Mucosa of gallbladder (tissue), 1 donor: Measurements from ENCODE around the gene KCNQ5. TPM values are rescaled to one million over a fixed set of nuclear protein-coding genes. Genes with fewer than 3 reads are reported as not detected.

Experiments
- DNase-seq: peaks from one replicate; pipeline ENCODE4 v3.0.0-alpha.2; 2020; ENCODE audit warnings: low spot score
- total RNA-seq: library from RNA; stranded (reverse); gene quantifications from one replicate; pipeline ENCODE4 v1.2.1, GENCODE V29; 2021
- donor health status: DM: no; HTN: no; CAD: no.

The KCNQ5 gene
- total RNA-seq, 1 donor from 2014 or later = 2.3 TPM

DNA sequence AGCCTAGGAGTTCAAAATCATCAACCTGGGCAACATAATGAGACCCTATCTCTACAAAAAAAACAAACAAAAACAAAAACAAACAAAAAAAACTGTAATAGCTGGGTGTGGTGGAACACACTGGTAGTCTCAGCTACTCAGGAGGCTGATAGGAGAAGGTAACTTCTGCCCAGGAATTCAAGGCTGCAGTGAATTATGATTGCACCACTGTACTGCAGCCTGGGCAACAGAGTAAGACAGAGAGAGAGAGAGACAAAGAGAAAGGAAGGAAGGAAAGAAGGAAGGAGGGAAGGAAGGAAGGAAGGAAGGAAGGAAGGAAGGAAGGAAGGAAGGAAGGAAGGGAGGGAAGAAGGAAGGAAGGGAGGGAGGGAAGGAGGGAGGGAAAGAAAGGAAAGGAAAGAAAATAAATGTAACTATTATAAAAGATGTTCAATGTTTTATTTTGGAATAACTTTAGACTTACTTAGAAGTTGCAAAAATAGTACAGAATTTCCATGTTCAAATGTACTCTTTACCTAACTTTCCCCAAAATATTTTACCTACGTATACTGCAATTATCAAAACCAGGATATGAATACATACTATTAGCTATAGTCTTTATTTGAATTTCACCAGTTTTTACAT lies 428.2 kb downstream of the KCNQ5 start:
- DNase-seq = no peak

DNA sequence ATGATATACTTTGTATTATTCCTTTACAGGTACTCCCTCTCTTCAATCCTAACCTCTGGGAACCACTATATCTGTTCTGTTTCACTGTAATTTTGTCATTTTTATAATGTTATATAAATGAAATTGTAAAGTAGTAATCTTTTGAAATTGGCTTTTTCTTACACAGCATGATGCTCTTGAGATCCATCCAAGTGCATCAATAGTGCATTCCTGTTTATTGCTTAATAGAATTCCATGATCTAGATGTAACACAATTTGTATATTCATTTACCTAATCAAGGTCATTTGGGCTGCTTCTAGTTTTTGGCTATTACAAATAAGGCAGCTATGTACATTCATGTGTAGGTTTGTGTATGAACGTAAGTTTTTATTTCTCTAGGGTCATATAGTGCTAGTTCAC lies 428.8 kb downstream of the KCNQ5 start:
- no peak for DNase-seq

- no peak for DNase-seq
Measured at GRCh38 chr6:73051147-73051546, 429.3 kb downstream of the KCNQ5 start.

DNA sequence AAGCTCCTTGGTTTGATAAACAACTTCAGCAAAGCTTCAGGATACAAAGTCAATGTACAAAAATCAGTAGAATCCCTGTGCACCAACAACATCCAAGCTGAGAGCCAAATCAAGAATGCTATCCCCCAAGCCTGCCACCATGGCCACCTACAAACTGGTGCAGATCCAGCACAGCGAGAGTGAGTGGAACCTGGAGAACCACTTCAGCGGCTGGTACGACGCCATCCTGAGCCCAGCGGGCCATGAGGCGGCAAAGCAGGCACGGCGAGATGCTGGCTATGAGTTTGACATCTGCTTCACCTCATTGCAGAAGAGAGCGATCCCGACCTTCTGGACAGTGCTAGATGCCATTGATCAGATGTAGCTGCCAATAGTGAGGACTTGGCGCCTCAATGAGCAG lies 433.1 kb downstream of the KCNQ5 start:
- no peak for DNase-seq

DNA sequence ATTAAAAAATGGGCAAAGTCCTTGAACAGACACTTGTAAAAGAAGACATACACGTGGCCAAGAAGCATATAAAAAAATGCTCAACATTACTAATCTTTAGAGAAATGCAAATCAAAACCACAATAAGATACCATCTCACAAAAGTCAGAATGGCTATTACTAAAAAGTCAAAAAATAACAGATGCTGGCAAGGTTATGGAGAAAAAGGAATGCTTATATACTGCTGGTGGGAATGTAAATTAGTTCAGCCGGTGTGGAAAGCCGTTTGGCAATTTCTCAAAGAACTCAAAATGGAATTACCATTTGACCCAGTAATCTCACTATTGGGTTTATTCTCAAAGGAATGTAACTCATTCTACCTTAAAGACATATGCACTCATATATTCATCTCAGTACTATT lies 436.9 kb downstream of the KCNQ5 start:
- DNase-seq = no peak

DNA sequence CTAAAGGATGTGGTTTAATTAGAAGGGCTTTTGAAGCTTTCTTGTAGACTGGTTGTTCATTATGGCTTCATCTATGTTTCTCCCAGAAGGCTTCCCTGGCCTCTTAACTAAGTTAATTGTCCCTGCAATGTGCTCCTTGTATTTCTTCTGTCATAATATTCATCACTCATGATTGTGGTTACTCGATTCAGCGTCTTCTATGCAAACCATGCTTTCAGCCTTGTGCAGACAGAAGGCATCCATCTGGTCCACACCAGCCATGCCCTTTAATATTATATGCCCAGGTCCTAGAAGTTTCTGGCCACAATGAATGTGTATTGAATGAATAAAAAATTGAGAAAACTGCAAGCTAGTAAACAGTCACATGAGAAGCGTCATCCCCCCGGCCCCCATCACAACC lies 440.3 kb downstream of the KCNQ5 start:
- DNase-seq = no peak

GRCh38 chr6:73062837-73063236 lies 441.0 kb downstream of the KCNQ5 start:
- no peak for DNase-seq

- no peak for DNase-seq
Measured at GRCh38 chr6:73064266-73064665, 442.4 kb downstream of the KCNQ5 start.

- no peak for DNase-seq
Measured at GRCh38 chr6:73073238-73073637, 451.4 kb downstream of the KCNQ5 start.

- no peak for DNase-seq
Measured at GRCh38 chr6:73074175-73074574, 452.3 kb downstream of the KCNQ5 start.

DNA sequence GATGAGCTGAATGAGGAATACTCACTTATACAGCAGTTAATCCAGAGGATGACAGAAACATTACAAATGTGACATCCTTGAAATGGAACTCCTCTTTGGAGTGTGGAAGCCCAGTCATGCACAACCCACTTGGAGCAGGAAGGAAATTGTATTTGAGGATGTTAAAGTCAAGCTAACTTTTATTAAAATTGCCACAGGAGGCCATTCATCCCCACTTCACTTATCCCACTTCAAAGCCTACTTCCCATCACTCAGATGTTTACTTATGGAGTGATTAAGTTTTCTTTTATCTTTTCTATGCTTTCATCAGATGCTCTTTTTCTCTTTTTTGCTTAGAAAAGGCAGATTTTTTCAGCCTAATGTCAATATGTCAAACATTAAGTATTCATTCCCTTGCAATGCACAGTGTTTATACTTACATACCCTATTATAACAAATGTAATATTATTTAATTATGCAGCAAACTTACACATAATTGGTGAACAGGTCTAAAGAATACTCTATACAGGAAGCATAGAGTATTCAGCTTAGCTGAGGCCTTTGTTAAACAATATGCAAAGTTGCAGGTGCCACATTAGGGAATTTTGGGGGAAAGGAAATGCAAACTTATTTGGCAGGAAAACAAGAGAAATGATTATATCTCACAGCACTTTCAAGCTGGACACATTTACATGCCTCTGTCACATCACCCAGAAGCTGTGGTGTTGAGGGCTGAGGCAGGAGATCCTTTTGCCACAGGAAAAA lies 454.5 kb downstream of the KCNQ5 start:
- DNase-seq = no peak

GRCh38 chr6:73078333-73078862 lies 456.5 kb downstream of the KCNQ5 start:
- no peak for DNase-seq

DNA sequence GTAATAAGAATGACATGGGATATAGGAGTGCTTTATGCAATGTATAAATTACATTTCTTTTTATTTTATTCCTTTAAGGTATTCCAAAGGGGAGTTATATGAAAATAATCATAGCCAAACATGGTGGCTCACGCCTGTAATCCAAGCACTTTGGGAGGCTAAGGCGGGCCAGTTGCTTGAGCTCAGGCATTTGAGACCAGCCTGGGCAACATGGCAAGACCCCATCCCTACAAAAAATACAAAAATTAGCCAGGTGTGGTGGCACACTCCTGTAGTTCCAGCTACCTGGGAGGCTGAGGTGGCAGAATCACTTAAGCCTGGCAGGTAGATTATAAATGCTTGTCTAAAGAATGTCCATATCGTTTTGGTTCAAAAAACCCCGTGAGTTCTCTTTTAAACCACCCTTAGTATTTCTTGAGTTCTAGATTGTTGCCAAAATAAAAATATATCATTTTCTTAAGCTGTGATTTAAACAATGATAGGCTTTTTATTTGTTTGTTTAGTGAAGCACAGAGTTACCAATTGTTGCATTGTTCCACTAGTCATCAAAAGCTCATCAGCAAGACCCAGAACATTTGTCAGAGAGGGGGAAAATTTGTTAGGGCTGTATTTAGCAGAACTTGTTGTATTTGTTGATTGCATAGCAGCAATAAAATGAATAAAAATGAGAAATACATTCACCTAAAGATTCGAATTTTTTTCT lies 457.2 kb downstream of the KCNQ5 start:
- no peak for DNase-seq

DNA sequence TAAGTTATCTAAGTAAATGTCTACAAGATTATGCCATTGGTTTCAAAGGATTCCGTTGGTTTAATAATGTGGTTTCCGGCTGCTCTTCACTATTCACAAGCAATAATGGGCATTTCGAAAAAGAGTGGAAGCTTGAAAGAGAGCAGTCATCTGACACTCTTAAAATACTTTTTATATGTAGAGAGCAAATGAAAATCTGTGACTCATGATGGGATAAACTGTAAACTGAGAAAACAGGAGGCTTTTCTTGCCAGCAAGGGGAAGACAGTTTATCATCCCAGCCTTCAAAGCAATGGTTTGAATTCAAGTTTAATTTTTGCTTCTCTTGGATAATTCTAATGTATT lies 457.7 kb downstream of the KCNQ5 start:
- no peak for DNase-seq

GRCh38 chr6:73079978-73080377 lies 458.1 kb downstream of the KCNQ5 start:
- no peak for DNase-seq

DNA sequence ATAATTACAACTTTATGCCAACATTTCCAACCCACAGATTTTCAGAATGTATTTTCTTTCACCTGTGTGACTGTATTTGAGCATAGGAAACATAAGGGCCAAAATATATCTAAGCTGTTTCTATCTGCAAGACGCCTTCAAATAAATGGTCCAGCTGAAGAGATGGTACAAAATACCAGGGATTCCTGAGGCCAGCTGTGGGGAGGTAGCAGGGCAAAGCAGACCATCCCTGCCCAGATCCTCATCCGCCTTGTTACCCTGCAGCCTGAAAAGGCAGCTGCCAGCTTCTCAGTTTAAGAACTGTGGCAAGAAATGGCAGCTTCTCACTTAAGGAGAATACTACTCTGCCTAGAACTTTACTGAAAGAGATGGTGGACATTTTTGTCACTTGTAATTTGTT lies 460.1 kb downstream of the KCNQ5 start:
- DNase-seq = no peak

- no peak for DNase-seq
Measured at GRCh38 chr6:73083886-73084285, 462.0 kb downstream of the KCNQ5 start.

DNA sequence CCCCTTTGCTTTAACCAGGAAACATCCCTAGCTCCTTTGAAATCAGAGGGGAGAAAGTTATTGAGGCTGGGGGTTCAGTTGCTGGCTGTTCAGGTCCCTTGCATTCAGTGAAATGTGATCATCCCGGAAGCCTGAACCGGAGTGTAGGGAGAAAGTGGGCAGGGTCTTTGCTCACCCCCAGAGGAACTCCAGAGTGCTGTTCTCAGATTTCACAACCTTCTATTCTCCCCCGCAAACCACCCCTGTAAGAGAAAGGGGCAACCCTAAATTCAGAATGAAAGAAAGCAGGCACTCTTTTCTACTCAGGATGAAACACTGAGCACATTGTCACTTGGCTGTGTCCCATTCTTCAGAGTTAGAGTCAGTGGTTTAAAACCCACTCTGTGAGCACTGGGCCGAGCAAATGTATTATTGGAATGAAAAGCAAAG lies 463.6 kb downstream of the KCNQ5 start:
- no peak for DNase-seq

DNA sequence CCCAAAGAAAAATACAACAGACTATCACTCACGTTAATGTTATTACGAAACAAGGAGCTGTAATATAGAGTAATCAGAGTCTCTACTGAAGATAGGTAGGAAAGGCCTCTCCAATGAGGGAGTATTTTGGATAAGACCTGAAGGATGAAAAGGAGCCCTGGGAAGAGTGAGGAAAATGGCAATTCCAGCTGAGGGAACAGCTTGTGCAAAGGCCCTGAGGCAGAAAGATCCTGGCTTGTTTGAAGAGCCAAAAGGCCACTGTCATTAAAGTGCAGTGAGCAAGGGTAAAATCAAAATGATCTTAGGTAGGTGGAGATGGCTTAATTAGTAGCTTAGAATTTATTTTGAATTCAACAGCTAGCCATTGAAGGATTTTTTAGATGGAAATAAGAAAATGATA lies 464.9 kb downstream of the KCNQ5 start:
- DNase-seq = no peak

DNA sequence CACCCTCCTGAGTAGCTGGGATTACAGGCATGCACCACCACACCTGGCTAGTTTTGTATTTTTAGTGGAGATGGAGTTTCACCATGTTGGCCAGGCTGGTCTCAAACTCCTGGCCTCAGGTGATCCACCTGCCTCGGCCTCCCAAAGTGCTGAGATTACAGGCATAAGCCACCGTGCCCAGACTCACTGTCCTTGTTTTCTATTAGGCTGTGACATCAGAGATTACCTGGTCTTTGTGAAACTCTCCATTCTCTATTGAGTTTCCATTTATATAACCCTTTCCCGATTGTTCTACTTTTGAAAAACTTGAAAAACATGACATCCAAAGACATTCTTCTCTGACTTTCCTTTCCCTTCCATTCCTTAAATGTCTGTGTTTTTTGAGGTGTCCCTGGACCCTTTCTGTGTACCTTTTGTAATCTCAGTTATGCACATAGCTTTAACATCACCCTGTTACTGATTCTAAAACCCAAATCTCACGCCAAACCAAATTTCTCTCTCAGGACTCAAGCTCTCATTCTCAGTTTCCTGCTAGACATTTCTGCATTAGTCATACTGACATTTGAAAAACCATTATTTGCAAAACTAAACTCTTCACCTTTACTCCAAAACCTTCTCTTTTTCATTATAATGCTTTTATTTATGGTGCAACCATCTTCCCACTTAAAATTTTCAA lies 466.4 kb downstream of the KCNQ5 start:
- no peak for DNase-seq

DNA sequence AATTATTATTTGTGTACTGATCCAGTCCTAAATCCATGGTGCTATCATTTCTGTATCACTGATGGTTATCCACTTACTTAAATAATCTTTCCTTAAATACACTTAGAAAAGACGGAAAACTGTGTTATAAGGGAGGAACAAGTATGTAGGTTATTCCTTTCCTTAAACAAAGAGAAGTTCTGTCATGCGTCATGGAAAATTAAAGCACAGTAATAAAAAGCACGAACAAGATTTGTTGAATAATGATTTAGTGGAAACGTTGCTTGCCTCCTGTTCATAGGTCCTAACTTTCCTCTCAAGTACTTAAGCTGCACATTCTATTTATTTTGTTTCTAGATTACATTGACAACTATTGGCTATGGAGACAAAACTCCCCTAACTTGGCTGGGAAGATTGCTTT lies 483.1 kb downstream of the KCNQ5 start:
- no peak for DNase-seq

DNA sequence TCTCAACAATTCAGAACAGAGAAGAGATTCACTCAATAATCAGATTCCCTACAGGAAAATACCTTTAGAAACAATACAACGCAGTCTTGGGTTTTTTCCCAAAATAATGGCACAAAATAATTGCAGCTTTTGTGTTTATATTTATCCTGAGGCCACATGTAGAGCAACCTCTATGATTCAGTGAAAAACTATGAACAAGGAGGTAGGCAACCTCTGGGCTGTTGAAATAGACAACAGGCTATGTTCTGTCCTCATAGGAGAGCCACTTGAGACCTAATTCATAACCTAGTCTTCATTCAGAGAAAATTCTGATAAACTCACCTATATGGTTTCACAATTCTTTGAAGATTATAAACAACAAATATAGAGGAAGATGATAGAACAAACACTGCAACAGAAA lies 485.2 kb downstream of the KCNQ5 start:
- no peak for DNase-seq
